Tibial nerve (tissue), 4 donors: ENCODE measurements around the gene SLC12A9. TPM values are rescaled to one million over a fixed set of nuclear protein-coding genes. Genes with fewer than 3 reads are reported as not detected.

Experiments
- DNase-seq, 2 donors: peaks; one replicate each; pipeline ENCODE4 v3.0.0-alpha.2; 2019; ENCODE audit warnings: low spot score in 2 of 2
- H3K27ac ChIP-seq, 4 donors: fragments of 200-600 bp; sonication (generic) in 3 of 4; one replicate each; pipeline ENCODE4 v1.5.1; 2017 to 2019; ENCODE audit warnings: mild to moderate bottlenecking in 1 of 4
- H3K27me3 ChIP-seq, 2 donors: fragments of 200-600 bp; sonication (generic) in 1 of 2; one replicate each; pipeline versions ENCODE4 v1.5.1 to v1.6.0; 2017 to 2019
- H3K36me3 ChIP-seq, 3 donors: fragments of 200-600 bp; sonication (generic); one replicate each; pipeline ENCODE4 v1.5.1; 2018 to 2019
- H3K4me1 ChIP-seq, 4 donors: fragments of 200-600 bp; sonication (generic) in 3 of 4; one replicate each; pipeline ENCODE4 v1.5.1; 2017 to 2019
- H3K4me3 ChIP-seq, 4 donors: fragments of 200-600 bp; sonication (generic) in 3 of 4; one replicate each; pipeline ENCODE4 v1.5.1; 2017 to 2019; ENCODE audit warnings: mild to moderate bottlenecking in 1 of 4, moderate library complexity in 1 of 4
- H3K9me3 ChIP-seq, 4 donors: fragments of 200-600 bp; sonication (generic) in 3 of 4; one replicate each; pipeline ENCODE4 v1.5.1; 2017 to 2019
- EP300 ChIP-seq, 2 donors: sonication (generic); formaldehyde crosslinking; IDR thresholded peaks; one replicate each; pipeline ENCODE4 v1.6.1; 2017; ENCODE audit warnings: antibody characterized with exemption in 2 of 2, mild to moderate bottlenecking in 1 of 2
- POLR2A ChIP-seq, 2 donors: fragments of 450-650 bp; IDR thresholded peaks; one replicate each; pipeline ENCODE4 v1.6.1; 2017; ENCODE audit warnings: antibody characterized with exemption in 2 of 2, mild to moderate bottlenecking in 2 of 2, moderate library complexity in 2 of 2
- WGBS, 2 donors: methylation state at CpG; one replicate each; pipeline ENCODE4 v1.1.5; 2018; 5-methylcytosine and 5-hydroxymethylcytosine counted together
- total RNA-seq, 4 donors: library from RNA; depleted of rRNA; stranded (reverse); fragments of >200 nt; gene quantifications; one replicate each; pipeline ENCODE4 v1.1.0, GENCODE V29; 2016
- TF ChIP-seq, protein P1 (sequence below), 5 experiments: fragments of 200-600 bp in 3 of 5; fragments of 450-650 bp in 2 of 5; sonication (generic) in 3 of 5; IDR thresholded peaks; one replicate each; pipeline ENCODE4 v1.5.1; 2016 to 2019; ENCODE audit warnings: antibody characterized with exemption in 5 of 5, mild to moderate bottlenecking in 3 of 5, moderate library complexity in 2 of 5

The SLC12A9 gene, protein sequence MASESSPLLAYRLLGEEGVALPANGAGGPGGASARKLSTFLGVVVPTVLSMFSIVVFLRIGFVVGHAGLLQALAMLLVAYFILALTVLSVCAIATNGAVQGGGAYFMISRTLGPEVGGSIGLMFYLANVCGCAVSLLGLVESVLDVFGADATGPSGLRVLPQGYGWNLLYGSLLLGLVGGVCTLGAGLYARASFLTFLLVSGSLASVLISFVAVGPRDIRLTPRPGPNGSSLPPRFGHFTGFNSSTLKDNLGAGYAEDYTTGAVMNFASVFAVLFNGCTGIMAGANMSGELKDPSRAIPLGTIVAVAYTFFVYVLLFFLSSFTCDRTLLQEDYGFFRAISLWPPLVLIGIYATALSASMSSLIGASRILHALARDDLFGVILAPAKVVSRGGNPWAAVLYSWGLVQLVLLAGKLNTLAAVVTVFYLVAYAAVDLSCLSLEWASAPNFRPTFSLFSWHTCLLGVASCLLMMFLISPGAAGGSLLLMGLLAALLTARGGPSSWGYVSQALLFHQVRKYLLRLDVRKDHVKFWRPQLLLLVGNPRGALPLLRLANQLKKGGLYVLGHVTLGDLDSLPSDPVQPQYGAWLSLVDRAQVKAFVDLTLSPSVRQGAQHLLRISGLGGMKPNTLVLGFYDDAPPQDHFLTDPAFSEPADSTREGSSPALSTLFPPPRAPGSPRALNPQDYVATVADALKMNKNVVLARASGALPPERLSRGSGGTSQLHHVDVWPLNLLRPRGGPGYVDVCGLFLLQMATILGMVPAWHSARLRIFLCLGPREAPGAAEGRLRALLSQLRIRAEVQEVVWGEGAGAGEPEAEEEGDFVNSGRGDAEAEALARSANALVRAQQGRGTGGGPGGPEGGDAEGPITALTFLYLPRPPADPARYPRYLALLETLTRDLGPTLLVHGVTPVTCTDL
- 10 to 100 TPM; 11.8 to 36.8 (median 32.1) TPM for total RNA-seq

DNA sequence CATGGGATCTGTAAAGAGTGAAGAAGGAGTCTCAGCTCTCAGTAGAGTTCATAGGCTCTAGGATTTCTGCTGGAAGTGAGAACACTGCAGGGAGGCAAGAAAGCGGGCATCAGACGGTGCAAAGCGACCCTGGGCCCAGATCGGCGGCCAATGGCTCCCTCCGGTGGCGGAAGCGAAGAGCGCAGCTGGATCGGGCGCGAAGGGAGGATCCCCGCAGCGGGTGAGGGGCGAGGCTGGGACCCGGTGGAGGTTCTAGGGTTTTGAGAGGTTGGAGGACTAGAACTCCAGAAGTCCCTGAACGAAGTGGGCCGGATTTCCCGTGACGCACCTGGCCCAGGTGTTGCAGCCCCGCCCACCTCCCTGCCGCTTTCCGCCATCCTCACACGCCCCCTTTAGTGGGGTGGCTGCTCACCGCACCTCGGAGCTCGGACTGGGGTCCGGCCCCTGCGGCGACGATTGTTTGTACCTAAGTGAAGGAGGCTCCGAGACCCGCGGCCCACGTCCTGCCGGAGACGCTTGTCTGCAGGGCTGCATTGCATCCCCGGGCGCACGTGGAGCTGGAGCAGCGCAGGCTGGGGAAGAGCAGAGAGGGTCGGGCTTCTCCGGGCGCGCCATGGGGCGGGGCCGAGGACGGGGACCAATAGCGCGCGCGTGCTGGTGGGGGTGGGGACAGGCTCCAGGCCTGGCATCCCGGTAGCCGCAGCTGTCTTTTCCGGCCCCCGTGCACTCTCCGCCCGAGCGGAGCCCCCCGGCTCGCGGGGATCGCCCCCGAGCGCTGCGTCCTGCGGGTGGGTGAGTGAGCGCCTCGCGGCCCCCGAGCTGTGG is at the start of gene SLC12A9:
TSS of gene SLC12A9 (plus strand) at position 666 of the 825 bp plus-strand sequence. CDS start 1,485 bp downstream, outside the sequence.
- Histone ChIP-seq H3K36me3 (peaks cover 0 to 26% (median 0%) of the 10 kb centered on the region in 3 donors), H3K9me3 (no peaks in the 10 kb centered on the region), H3K4me1 (peaks cover 0 to 25% (median 3%) of the 10 kb centered on the region in 4 donors), H3K4me3 (peak within 1 kb of the TSS; percentile 49 to 84 (median 80)), H3K27me3 (no peaks in the 10 kb centered on the region), H3K27ac (peak within 1 kb of the TSS; percentile 21 to 85 (median 80))
- TF ChIP-seq POLR2A (IDR thresholded peaks at IDR 0.05): peak in 1 of 2 donors; percentile 41
- TF ChIP-seq EP300 (IDR thresholded peaks at IDR 0.05): peak in 1 of 2 donors; percentile 34
- TF ChIP-seq, protein P1, sequence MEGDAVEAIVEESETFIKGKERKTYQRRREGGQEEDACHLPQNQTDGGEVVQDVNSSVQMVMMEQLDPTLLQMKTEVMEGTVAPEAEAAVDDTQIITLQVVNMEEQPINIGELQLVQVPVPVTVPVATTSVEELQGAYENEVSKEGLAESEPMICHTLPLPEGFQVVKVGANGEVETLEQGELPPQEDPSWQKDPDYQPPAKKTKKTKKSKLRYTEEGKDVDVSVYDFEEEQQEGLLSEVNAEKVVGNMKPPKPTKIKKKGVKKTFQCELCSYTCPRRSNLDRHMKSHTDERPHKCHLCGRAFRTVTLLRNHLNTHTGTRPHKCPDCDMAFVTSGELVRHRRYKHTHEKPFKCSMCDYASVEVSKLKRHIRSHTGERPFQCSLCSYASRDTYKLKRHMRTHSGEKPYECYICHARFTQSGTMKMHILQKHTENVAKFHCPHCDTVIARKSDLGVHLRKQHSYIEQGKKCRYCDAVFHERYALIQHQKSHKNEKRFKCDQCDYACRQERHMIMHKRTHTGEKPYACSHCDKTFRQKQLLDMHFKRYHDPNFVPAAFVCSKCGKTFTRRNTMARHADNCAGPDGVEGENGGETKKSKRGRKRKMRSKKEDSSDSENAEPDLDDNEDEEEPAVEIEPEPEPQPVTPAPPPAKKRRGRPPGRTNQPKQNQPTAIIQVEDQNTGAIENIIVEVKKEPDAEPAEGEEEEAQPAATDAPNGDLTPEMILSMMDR (IDR thresholded peaks at IDR 0.05): peak; percentile 93 to 97 (median 95)
- 0 to 2% methylated on average over 36 to 44 of the region's 71 CpGs for WGBS, 2 donors
- peak; percentile 83 to 85 for DNase-seq

DNA sequence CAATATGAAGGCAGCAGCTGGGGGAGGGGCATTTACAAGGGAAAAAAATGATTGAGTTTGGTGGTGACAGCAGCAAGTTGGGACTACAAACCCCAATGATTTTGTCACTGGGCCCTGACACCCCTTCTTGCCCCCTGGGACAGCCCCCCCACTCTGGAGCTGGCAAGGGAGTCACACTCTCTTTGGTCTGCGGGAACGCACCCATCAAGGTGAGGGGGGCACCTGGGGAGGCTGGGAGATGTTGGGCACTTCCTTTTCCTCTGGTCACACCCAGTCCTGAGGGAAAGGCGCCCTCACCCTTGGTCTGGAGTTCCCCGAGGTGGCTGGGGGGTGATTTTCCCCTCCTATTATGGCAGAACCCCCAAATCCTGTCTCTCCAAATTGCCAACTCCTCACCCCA is 49.6 kb upstream of the SLC12A9 start:
- Histone ChIP-seq H3K27ac (peak overlapping the region in 3 of 4 donors; percentile 59 to 78 (median 76)), H3K4me1 (peaks cover 0 to 35% (median 4%) of the 10 kb centered on the region in 4 donors), H3K36me3 (peaks cover 0 to 38% (median 0%) of the 10 kb centered on the region in 3 donors), H3K9me3 (no peaks in the 10 kb centered on the region), H3K4me3 (peak overlapping the region in 2 of 4 donors; percentile 4 to 26), H3K27me3 (peaks cover 0 to 8% of the 10 kb centered on the region in 2 donors)
- 20 to 74% methylated on average over 1 to 4 of the region's 4 CpGs for WGBS, 2 donors
- DNase-seq: no peak
- TF ChIP-seq EP300 (IDR thresholded peaks at IDR 0.05) (no peak), POLR2A (IDR thresholded peaks at IDR 0.05) (no peak)
- TF ChIP-seq, protein P1 (IDR thresholded peaks at IDR 0.05): no peak

DNA sequence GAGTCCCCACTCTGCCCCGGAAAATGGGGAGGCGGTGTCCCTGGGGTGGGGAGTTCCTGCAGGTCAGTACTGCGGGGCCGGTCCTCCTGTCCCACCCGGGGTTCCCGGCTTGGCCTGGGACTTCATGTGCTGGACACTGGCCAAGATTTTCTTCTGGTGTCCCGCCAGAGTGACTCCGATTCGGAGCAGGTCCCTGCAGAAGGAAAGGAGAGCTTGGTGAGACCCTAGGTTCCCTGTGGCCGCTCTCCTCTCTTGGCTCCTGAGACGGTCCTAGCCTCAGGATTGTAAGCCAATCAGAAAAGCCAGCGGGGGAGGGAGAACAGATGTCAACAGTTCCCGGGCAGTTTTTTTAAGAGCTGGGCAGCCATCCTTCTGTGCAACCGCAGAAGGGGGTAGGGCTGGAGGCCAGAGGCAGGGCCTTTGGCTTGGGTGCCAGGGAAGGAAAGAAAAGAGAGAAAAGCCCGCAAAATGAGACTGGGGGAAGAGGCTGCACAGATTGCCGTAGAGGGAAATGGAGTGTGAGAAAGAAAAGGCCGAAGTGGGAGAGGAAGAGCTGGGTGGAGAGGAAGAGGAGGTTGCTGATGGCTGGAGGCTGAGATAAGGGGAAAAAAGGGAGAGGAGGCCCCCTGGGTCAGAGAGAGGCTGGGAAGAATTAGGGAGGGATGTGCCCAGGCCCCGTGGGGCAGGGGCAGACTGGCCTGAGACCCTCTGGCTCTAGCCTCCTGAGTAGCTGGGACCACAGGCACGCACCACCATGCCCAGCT is 48.9 kb upstream of the SLC12A9 start:
- Histone ChIP-seq H3K4me3 (peak overlapping the region in 2 of 4 donors; percentile 4 to 26), H3K4me1 (peaks cover 0 to 35% (median 4%) of the 10 kb centered on the region in 4 donors), H3K27me3 (peaks cover 0 to 8% of the 10 kb centered on the region in 2 donors), H3K9me3 (no peaks in the 10 kb centered on the region), H3K27ac (peak overlapping the region in 3 of 4 donors; percentile 59 to 78 (median 76)), H3K36me3 (peaks cover 0 to 44% (median 0%) of the 10 kb centered on the region in 3 donors)
- WGBS, 2 donors: 21 to 26% methylated on average over 18 to 19 of the region's 19 CpGs
- peak; percentile 53 to 83 for DNase-seq
- TF ChIP-seq, protein P1 (IDR thresholded peaks at IDR 0.05): no peak
- no peak for TF ChIP-seq POLR2A (IDR thresholded peaks at IDR 0.05)
- TF ChIP-seq EP300 (IDR thresholded peaks at IDR 0.05): peak in 1 of 2 donors; percentile 21
